Raji (cell line): ENCODE data around the gene DGAT2L6.

Source experiments
- POLR2A ChIP-seq: IDR thresholded peaks from 2 replicates; pipeline ENCODE4 v1.6.1; 2011; ENCODE audit warnings: low read depth, low read length, control low read depth; ENCODE audit not compliant: insufficient read depth

DGAT2L6 gene

DNA sequence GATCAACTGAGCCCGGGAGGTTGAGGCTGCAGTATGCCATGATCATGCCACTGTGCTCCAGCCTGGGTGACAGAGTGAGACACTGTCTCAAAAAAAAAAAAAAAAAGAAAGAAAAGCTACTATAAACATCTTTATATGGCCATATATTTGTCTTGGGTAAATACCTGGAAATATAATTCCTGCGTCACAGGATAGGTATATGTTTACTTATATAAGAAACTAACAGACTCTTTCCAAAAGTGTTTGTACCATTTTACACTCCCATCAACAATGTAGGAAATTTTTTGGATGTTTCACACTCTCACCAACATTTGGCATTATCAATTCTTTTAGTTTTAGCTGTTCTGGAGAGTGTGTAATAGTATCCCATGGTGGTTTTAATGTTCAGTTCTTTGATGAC, 70.0 kb downstream of the DGAT2L6 start:
- no peak for TF ChIP-seq POLR2A

GRCh38 chrX:70252491-70252890, 75.2 kb downstream of the DGAT2L6 start:
- TF ChIP-seq POLR2A: no peak

DNA sequence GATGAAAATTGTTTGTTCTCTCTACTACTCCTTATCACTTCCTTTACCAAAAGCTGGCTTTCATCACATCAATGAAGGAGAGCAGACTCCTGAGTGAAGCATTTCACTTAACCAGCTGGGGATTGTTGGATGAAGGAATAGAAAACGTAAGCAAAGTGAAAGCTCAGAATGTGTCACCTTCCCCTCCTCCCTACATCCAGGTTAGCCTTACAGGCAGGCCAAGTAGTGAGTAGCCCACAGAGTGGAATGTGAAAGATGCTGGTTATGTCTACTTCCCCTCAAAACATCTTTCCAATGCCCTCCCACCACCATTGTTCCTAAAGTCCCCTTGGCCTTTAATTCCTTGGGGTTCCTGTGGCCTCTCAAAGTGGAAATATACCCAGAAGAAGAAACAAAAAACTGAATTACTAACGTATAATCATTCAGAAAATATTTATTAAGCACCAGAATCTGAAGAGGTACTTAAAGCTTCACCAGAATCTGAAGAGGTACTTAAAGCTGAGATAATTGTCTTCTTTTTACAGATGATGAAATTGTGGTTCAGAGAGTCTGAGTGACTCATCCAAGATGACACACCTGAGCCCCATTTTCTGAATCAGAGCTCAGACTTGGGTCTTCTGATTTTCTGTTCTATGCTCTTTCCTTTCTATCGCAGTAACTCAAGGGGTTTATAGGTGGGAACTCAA, 76.2 kb downstream of the DGAT2L6 start:
- TF ChIP-seq POLR2A: no peak

GRCh38 chrX:70254063-70254400, 76.7 kb downstream of the DGAT2L6 start:
- no peak for TF ChIP-seq POLR2A

DNA sequence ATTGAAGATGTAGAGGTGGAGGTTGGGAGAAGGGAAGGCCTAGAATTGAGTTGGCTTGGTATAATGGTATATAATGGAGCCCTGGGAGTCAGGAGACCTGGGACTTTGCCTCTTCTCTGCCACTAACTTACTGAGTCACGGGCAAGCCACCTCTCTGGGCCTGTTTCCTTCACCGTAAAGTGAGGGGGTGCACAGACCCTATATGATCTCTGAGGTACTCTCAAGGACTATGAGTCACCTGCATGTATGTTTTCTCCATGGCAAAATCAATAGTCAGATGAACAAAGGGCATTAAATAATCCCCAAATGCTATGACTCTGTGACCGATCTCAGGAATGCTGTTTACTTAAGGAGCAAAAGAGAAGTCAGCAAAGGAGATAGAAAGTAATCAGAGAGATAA, 77.6 kb downstream of the DGAT2L6 start:
- TF ChIP-seq POLR2A: no peak
